HCT116 (cell line): Measurements from ENCODE around the gene IL36RN. TPM values are rescaled to one million over a fixed set of nuclear protein-coding genes. Genes with fewer than 3 reads are reported as not detected.

Experiments
- ATAC-seq: fragments of 200-7000 bp; cut with Tn5 transposase; 2 replicates; pipeline ENCODE4 v1.9.1; 2020; ENCODE audit warnings: mild to moderate bottlenecking, moderate library complexity
- BruUV-seq: library from RNA; stranded (reverse); fragments of 400-500 nt; replicated peaks from 2 replicates; lab custom pipeline; 2021; lab: Mats Ljungman, UMichigan
- CTCF ChIA-PET: fragments of 300-600 bp; sonication (Branson Sonifier 250); formaldehyde crosslinking; loops from one replicate; lab custom pipeline; 2021; ENCODE audit warnings: antibody characterized with exemption; lab: Charles Lee
- POLR2A ChIA-PET: fragments of 300-600, 350-600 bp; sonication (Branson Sonifier 250); formaldehyde crosslinking; loops from one replicate; lab custom pipeline; 2021; ENCODE audit warnings: antibody characterized with exemption; lab: Charles Lee
- RAD21 ChIA-PET, 2 experiments: fragments of 300-600 bp; sonication (Branson Sonifier 250); formaldehyde crosslinking; loops; one replicate each; lab custom pipeline; 2023; ENCODE audit warnings: low total read pairs in 2 of 2; ENCODE audit not compliant: uncharacterized antibody in 2 of 2, unreplicated experiment in 2 of 2, low non-redundant PET in 1 of 2; lab: Charles Lee
- DNase-seq: peaks from one replicate; pipeline ENCODE4 v3.0.0-alpha.2; 2010; ENCODE audit warnings: low read depth, low spot score
- H2AFZ ChIP-seq: fragments of 200-600 bp; shearing (Covaris generic), sonication (generic); 2 replicates; pipeline ENCODE4 v1.6.1; 2017; ENCODE audit warnings: low read depth, mixed run types, mixed read lengths, antibody characterized with exemption, low read length; ENCODE audit not compliant: poor library complexity, severe bottlenecking
- H3K27ac ChIP-seq: 2 replicates; pipeline ENCODE4 v1.5.1; 2012; ENCODE audit warnings: low read depth, low read length
- H3K27me3 ChIP-seq: fragments of 200-600 bp; sonication (generic); 2 replicates; pipeline ENCODE4 v1.6.1; 2016; ENCODE audit warnings: mixed run types, low read length, mixed read lengths; ENCODE audit not compliant: insufficient read depth
- H3K36me3 ChIP-seq, 2 experiments: fragments of 200-500 bp in 1 of 2; fragments of 200-600 bp in 1 of 2; sonication (Bioruptor generic) in 1 of 2; sonication (generic) in 1 of 2; 2 replicates each; pipeline versions ENCODE4 v1.5.1 to v1.6.1; 2014 to 2016; ENCODE audit warnings: low read length in 2 of 2, inconsistent platforms in 1 of 2, mixed read lengths in 1 of 2, mixed run types in 1 of 2; ENCODE audit not compliant: insufficient read depth in 2 of 2, control insufficient read depth in 1 of 2
- H3K4me1 ChIP-seq, 2 experiments: fragments of 200-600 bp in 1 of 2; sonication (generic) in 1 of 2; 2 replicates each; pipeline versions ENCODE4 v1.5.1 to v1.6.1; 2012 to 2017; ENCODE audit warnings: low read length in 2 of 2, inconsistent platforms in 1 of 2, mild to moderate bottlenecking in 1 of 2, mixed read lengths in 1 of 2, mixed run types in 1 of 2, moderate library complexity in 1 of 2; ENCODE audit not compliant: insufficient read depth in 2 of 2, control insufficient read depth in 1 of 2
- H3K4me2 ChIP-seq: fragments of 200-600 bp; sonication (generic); 2 replicates; pipeline ENCODE4 v1.6.1; 2017; ENCODE audit warnings: mixed run types, low read length, mixed read lengths
- H3K4me3 ChIP-seq, 2 experiments: fragments of 200-600 bp in 1 of 2; sonication (generic) in 1 of 2; replicated peaks in 1 of 2; 2 replicates each; pipeline ENCODE4 v1.5.1; 2011 to 2016; ENCODE audit warnings: low read length in 2 of 2, control low read depth in 1 of 2, low read depth in 1 of 2, mild to moderate bottlenecking in 1 of 2, mixed read lengths in 1 of 2, mixed run types in 1 of 2
- H3K79me2 ChIP-seq: fragments of 200-600 bp; sonication (generic); 2 replicates; pipeline ENCODE4 v1.6.1; 2017; ENCODE audit warnings: mild to moderate bottlenecking, mixed run types, low read length, moderate library complexity, mixed read lengths; ENCODE audit not compliant: insufficient read depth
- H3K9ac ChIP-seq: fragments of 200-600 bp; sonication (generic); 2 replicates; pipeline ENCODE4 v1.6.1; 2016; ENCODE audit warnings: low read length, mixed read lengths
- H3K9me2 ChIP-seq: fragments of 200-600 bp; sonication (generic), shearing (Covaris generic); 2 replicates; pipeline ENCODE4 v1.6.1; 2017; ENCODE audit warnings: mixed run types, mild to moderate bottlenecking, moderate library complexity; ENCODE audit not compliant: insufficient read depth
- H3K9me3 ChIP-seq, 2 experiments: fragments of 200-500 bp in 1 of 2; fragments of 200-600 bp in 1 of 2; sonication (Bioruptor generic) in 1 of 2; sonication (generic) in 1 of 2; 2 replicates each; pipeline ENCODE4 v1.6.1; 2014 to 2017; ENCODE audit warnings: low read length in 2 of 2, mixed read lengths in 2 of 2, inconsistent platforms in 1 of 2, low read depth in 1 of 2, mild to moderate bottlenecking in 1 of 2, mixed run types in 1 of 2, moderate library complexity in 1 of 2; ENCODE audit not compliant: control insufficient read depth in 1 of 2, insufficient read depth in 1 of 2
- H4K20me1 ChIP-seq: fragments of 200-600 bp; sonication (generic), shearing (Covaris generic); 2 replicates; pipeline ENCODE4 v1.6.1; 2017; ENCODE audit warnings: mixed run types, mild to moderate bottlenecking, moderate library complexity; ENCODE audit not compliant: insufficient read depth
- ATF3 ChIP-seq: IDR thresholded peaks from 2 replicates; pipeline ENCODE4 v1.6.1; 2012
- EZH2phosphoT487 ChIP-seq: fragments of 200-600 bp; IDR thresholded peaks from 2 replicates; pipeline ENCODE4 v1.6.1; 2018; ENCODE audit warnings: antibody characterized with exemption, borderline replicate concordance
- FOSL1 ChIP-seq: IDR thresholded peaks from 2 replicates; pipeline ENCODE4 v1.6.1; 2012; ENCODE audit warnings: low read depth
- POLR2A ChIP-seq: IDR thresholded peaks from 2 replicates; pipeline ENCODE4 v1.7.0; 2011; ENCODE audit warnings: borderline replicate concordance; ENCODE audit not compliant: insufficient read depth, insufficient read length; ENCODE audit errors: extremely low read depth
- POLR2AphosphoS5 ChIP-seq: IDR thresholded peaks from 2 replicates; pipeline ENCODE4 v1.6.1; 2011; ENCODE audit warnings: mild to moderate bottlenecking, low read depth, low read length, moderate library complexity
- RAD21 ChIP-seq: IDR thresholded peaks from 2 replicates; pipeline ENCODE4 v1.6.1; 2012; ENCODE audit warnings: low read depth, mild to moderate bottlenecking
- SP1 ChIP-seq: IDR thresholded peaks from 2 replicates; pipeline ENCODE4 v1.6.1; 2012; ENCODE audit warnings: low read depth
- TCF7L2 ChIP-seq: IDR thresholded peaks from 2 replicates; pipeline ENCODE4 v1.7.0; 2011; ENCODE audit warnings: borderline replicate concordance, inconsistent platforms; ENCODE audit not compliant: insufficient read depth, insufficient read length; ENCODE audit errors: extremely low read depth
- YY1 ChIP-seq: IDR thresholded peaks from 2 replicates; pipeline ENCODE4 v1.6.1; 2011; ENCODE audit warnings: low read length, low read depth, moderate library complexity, mild to moderate bottlenecking; ENCODE audit not compliant: insufficient replicate concordance; ENCODE audit errors: extremely low read depth
- ZBTB33 ChIP-seq: IDR thresholded peaks from 2 replicates; pipeline ENCODE4 v1.6.1; 2011; ENCODE audit warnings: mild to moderate bottlenecking, low read length, moderate library complexity; ENCODE audit not compliant: insufficient replicate concordance; ENCODE audit errors: extremely low read depth
- intact Hi-C: fragments of 100-400 bp; cut with micrococcal nuclease; formaldehyde crosslinking; loops from 2 replicates; pipeline ENCODE4 v1.10.0; 2022
- total RNA-seq: library from RNA; stranded (reverse); gene quantifications from one replicate; pipeline ENCODE4 v1.2.1, GENCODE V29; 2021; ENCODE audit not compliant: unreplicated experiment

IL36RN gene
- total RNA-seq, 1 experiment from 2014 or later = not detected

DNA sequence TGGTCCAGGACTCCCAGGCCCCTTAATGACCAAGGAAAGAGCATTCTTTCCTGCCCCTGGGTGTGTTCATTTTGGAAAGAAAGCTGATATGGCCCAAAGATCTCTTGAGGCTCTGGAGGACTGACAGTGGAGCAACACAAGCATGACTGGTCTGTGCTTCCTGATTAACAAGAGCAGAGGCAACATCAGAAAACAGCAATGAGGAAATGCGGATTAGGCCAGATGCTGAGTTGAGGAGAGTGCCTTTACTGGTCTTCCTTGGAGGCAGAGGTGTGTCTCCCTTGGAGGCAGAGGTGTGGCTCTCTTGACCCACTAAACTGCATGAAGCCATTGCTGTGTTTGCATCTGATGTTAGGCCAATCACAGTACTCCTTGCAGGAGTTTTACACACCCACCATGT is 26.3 kb upstream of the IL36RN start:
- no peaks in the 10 kb centered on the region for H3K9me3 ChIP-seq
- no peak for TF ChIP-seq YY1
- no peak for TF ChIP-seq EZH2phosphoT487
- no peak for TF ChIP-seq ZBTB33
- no peak for TF ChIP-seq POLR2A
- no peak for TF ChIP-seq RAD21
- TF ChIP-seq POLR2AphosphoS5 = no peak
- TF ChIP-seq, all 23 proteins: peak for 0
- Histone ChIP-seq H3K4me3 (no peak overlapping the region), H3K9me2 (no peaks in the 10 kb centered on the region), H2AFZ (no peak overlapping the region), H3K27ac (no peak overlapping the region), H3K36me3 (no peaks in the 10 kb centered on the region), H3K9ac (no peak overlapping the region), H3K27me3 (peaks cover 55% of the 10 kb centered on the region), H3K4me2 (no peak overlapping the region), H4K20me1 (no peaks in the 10 kb centered on the region; the same call in 1 of the 2 replicates), H3K4me1 (no peaks in the 10 kb centered on the region), H3K79me2 (no peaks in the 10 kb centered on the region)
- no peak for DNase-seq
- ChIA-PET CTCF (no interaction called here), RAD21 (no interaction called here), POLR2A (no interaction called here)
- intact Hi-C loops = no loop called here
- no TSS peak for BruUV-seq
- ATAC-seq = no peak

DNA sequence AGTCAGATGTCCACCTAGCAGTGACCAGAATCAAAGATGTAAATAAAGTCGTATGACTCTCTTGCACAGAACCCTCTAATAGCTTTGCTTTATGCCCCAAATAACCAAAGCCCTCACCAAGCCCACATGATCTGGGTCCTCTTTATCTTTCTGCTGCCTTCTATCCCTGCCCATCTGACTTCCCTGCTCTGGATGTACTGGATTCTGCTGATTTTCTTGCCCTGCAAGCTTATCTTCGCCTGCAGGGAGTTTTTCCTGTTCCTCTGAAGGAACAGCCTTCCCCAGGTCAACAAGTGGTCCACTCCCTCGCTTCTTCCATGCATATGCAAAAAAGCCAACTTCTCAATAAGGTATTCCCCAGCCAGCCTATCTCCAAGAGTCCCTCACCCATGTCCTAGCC is 25.0 kb upstream of the IL36RN start:
- CTCF ChIA-PET = no interaction called here
- Histone ChIP-seq H2AFZ (no peak overlapping the region), H3K79me2 (no peaks in the 10 kb centered on the region), H3K9ac (no peak overlapping the region), H3K27ac (no peak overlapping the region), H3K4me1 (no peaks in the 10 kb centered on the region), H4K20me1 (no peaks in the 10 kb centered on the region; the same call in 1 of the 2 replicates), H3K9me2 (no peaks in the 10 kb centered on the region), H3K4me3 (no peak overlapping the region), H3K27me3 (peaks cover 42% of the 10 kb centered on the region), H3K4me2 (no peak overlapping the region), H3K9me3 (no peaks in the 10 kb centered on the region), H3K36me3 (no peaks in the 10 kb centered on the region)
- ATAC-seq = no peak
- BruUV-seq = no TSS peak
- intact Hi-C loops = no loop called here
- no peak for DNase-seq
- POLR2A ChIA-PET = no interaction called here
- no peak for TF ChIP-seq FOSL1
- no peak for TF ChIP-seq POLR2AphosphoS5
- TF ChIP-seq ZBTB33 = no peak
- TF ChIP-seq POLR2A = no peak
- no peak for TF ChIP-seq ATF3
- TF ChIP-seq TCF7L2 = no peak
- TF ChIP-seq SP1 = no peak
- RAD21 ChIA-PET = no interaction called here
